ENCODE measurements around the gene CRYL1. TPM values are rescaled to one million over a fixed set of nuclear protein-coding genes. Genes with fewer than 3 reads are reported as not detected.

The CRYL1 gene
- polyA plus RNA-seq, 2 of the 4 experiments (the other 2 are of a cell fraction), result 4.1 to 17.4 TPM

GRCh38 chr13:20497006-20497775 is 28.5 kb downstream of the CRYL1 start:
- no peak for FAIRE-seq
- ChIA-PET CTCF (interaction anchor here (0.6 to 6.0 kb wide), 5 partner anchors 42 to 722 kb away, joined by 3 to 35 read pairs (median 4); no protein-coding TSS in a partner anchor), POLR2A (no interaction called here)
- 0 out of 3 replicates have a peak, but pooled peaks cover 2% of the 10 kb centered on the region for H3K9me3 ChIP-seq
- 71% methylated on average over 10 of the region's 10 CpGs for WGBS (ENCODE audit: missing lambda C conversion rate)
- no peak for ATAC-seq
- no peak overlapping the region for H3K4me3 ChIP-seq
- H3K4me1 ChIP-seq, result peaks cover 5% of the 10 kb centered on the region; the same call in 2 of the 3 replicates
- no peak for DNase-seq (ENCODE audit: low read depth in 1 of 2, low spot score in 1 of 2)
- H3K4me2 ChIP-seq, result no peak overlapping the region
- TF ChIP-seq HDAC2 (IDR thresholded peaks at IDR 0.05) (no peak), RFX5 (IDR thresholded peaks at IDR 0.05) (no peak), RNF2 (IDR thresholded peaks at IDR 0.05; ENCODE audit: borderline replicate concordance, low read depth) (no peak), MAZ (IDR thresholded peaks at IDR 0.05; ENCODE audit: borderline replicate concordance, low read depth, low read length) (no peak), SREBF2 (IDR thresholded peaks at IDR 0.05) (no peak), HMGXB4 (CRISPR knock-in tag; IDR thresholded peaks at IDR 0.05; ENCODE audit: borderline replicate concordance) (no peak), FOSB (CRISPR knock-in tag; IDR thresholded peaks at IDR 0.05) (no peak), BHLHE40 (IDR thresholded peaks at IDR 0.05; ENCODE audit: low read depth, low read length) (no peak), CEBPB (IDR thresholded peaks at IDR 0.05) (no peak), ATOH8 (CRISPR knock-in tag; IDR thresholded peaks at IDR 0.05; ENCODE audit: low read depth) (no peak), HOXA7 (CRISPR knock-in tag; IDR thresholded peaks at IDR 0.05) (no peak), POLR2A (IDR thresholded peaks at IDR 0.05; ENCODE audit: low read length) (no peak), NPAS2 (CRISPR knock-in tag; IDR thresholded peaks at IDR 0.05; ENCODE audit: borderline replicate concordance) (no peak), POLR2AphosphoS2 (conservative IDR thresholded peaks at IDR 0.05; ENCODE audit: low read length) (no peak), ELK1 (IDR thresholded peaks at IDR 0.05; ENCODE audit: low read depth, low read length) (no peak), CBX2 (IDR thresholded peaks at IDR 0.05; ENCODE audit: borderline replicate concordance, low read depth) (no peak), HOXB13 (CRISPR knock-in tag; IDR thresholded peaks at IDR 0.05; ENCODE audit: low read depth) (no peak), KDM5A (IDR thresholded peaks at IDR 0.05) (no peak)
- TF ChIP-seq, protein P1, sequence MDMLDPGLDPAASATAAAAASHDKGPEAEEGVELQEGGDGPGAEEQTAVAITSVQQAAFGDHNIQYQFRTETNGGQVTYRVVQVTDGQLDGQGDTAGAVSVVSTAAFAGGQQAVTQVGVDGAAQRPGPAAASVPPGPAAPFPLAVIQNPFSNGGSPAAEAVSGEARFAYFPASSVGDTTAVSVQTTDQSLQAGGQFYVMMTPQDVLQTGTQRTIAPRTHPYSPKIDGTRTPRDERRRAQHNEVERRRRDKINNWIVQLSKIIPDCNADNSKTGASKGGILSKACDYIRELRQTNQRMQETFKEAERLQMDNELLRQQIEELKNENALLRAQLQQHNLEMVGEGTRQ (IDR thresholded peaks at IDR 0.05), result no peak
- H3K27ac ChIP-seq, result no peak overlapping the region

- peak overlapping the region; percentile 68 for H3K4me2 ChIP-seq
- ATAC-seq (peak; percentile 78 to 82), DNase-seq (ENCODE audit: low read depth in 1 of 2, low spot score in 1 of 2) (peak; percentile 46 to 65), FAIRE-seq (no peak)
- CTCF ChIA-PET, result interaction anchor here (0.6 to 6.0 kb wide), 36 partner anchors 9 to 434 kb away, joined by 3 to 36 read pairs (median 4); no protein-coding TSS in a partner anchor
- no peak overlapping the region for H3K4me3 ChIP-seq
- peak overlapping the region; percentile 41 to 44; a peak in 2 of 6 replicates for H3K27ac ChIP-seq
- POLR2A ChIA-PET, result no interaction called here
- H3K9me3 ChIP-seq, result no peaks in the 10 kb centered on the region
- peaks cover 5% of the 10 kb centered on the region; the same call in 2 of the 3 replicates for H3K4me1 ChIP-seq
- WGBS (ENCODE audit: missing lambda C conversion rate), result 35% methylated on average over 14 of the region's 14 CpGs
- TF ChIP-seq JUNB (IDR thresholded peaks at IDR 0.05), result no peak
- TF ChIP-seq JUN (IDR thresholded peaks at IDR 0.05), result no peak
- TF ChIP-seq SMC3 (IDR thresholded peaks at IDR 0.05), result peak; percentile 61; the same call in 2 of the 3 replicates
- TF ChIP-seq ZNF302 (CRISPR knock-in tag; IDR thresholded peaks at IDR 0.05), result no peak
- TF ChIP-seq MAX (IDR thresholded peaks at IDR 0.05), result no peak
- no peak for TF ChIP-seq MAZ (IDR thresholded peaks at IDR 0.05; ENCODE audit: borderline replicate concordance, low read depth, low read length)
- no peak for TF ChIP-seq KDM5A (IDR thresholded peaks at IDR 0.05)
- no peak for TF ChIP-seq EHMT2 (IDR thresholded peaks at IDR 0.05; ENCODE audit: low read depth)
- no peak for TF ChIP-seq FOSL2 (IDR thresholded peaks at IDR 0.05)
- no peak for TF ChIP-seq FOSL2 (CRISPR knock-in tag; IDR thresholded peaks at IDR 0.05)
- TF ChIP-seq ESRRA (IDR thresholded peaks at IDR 0.05; ENCODE audit: borderline replicate concordance, low read length), result no peak
- no peak for TF ChIP-seq CEBPB (IDR thresholded peaks at IDR 0.05)
- no peak for TF ChIP-seq POLR2AphosphoS2 (conservative IDR thresholded peaks at IDR 0.05; ENCODE audit: low read length)
- no peak for TF ChIP-seq ZSCAN20 (CRISPR knock-in tag; IDR thresholded peaks at IDR 0.05)
Measured at GRCh38 chr13:20495087-20496023, 30.3 kb downstream of the CRYL1 start.
